ENCODE data around the gene SELL.

GRCh38 chr1:169699707-169700106 lies 11.7 kb downstream of the SELL start:
- TF ChIP-seq CTCF (IDR thresholded peaks at IDR 0.05) (no peak), POLR2A (IDR thresholded peaks at IDR 0.05) (no peak), POLR2AphosphoS5 (IDR thresholded peaks at IDR 0.05) (no peak)

Data from breast epithelium (tissue), 3 donors.